ENCODE results near the gene PLPP2.

The PLPP2 gene

DNA sequence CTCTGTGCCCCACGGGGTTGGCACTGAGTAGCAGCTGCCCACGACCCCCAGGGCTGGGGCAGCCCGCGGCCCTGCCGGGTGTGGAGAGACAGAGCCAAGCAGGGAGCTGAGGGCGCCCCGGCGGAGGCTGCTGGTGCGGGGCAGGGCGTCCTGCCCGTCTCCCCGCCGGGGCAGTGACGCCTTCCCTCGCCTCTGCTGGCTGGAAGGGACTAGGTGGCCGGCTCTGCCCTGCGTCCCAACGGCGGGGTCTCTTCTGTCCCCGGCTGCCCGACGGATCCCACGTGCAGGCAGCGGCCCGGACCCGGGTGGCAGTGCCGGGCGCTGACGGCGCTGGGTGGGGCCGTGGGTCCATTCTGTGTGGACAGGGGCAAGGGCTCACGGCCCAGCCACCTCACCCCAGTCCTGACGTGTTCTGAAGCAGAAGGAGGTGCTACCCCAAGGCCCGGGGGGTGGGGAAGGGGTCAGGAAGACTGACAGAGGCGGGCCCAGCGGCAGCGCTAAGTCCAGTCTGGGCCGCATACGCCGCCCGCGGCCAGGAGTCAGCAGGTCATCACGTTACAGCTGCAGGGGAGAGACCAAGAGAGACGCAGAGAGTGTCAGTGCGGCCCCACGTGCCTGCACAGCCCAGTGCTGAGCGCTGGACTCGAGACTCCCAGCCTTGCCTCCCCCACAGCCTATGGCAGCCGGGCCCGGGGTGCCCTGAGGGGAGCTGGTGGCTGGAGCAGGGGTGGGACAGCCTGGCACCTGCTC, 15.1 kb upstream of the PLPP2 start:
- Histone ChIP-seq H3K27ac (ENCODE audit: low read depth, low read length) (no peak overlapping the region), H3K9ac (ENCODE audit: low read length) (no peak overlapping the region), H3K4me1 (ENCODE audit: control insufficient read depth, insufficient read depth, low read length) (no peaks in the 10 kb centered on the region), H3K27me3 (ENCODE audit: control insufficient read depth, insufficient read depth, low read length) (no peaks in the 10 kb centered on the region), H3K36me3 (ENCODE audit: control insufficient read depth, insufficient read depth, low read length) (peaks cover 67% of the 10 kb centered on the region), H3K9me3 (ENCODE audit: control insufficient read depth, insufficient read depth, low read depth, low read length) (no peaks in the 10 kb centered on the region), H3K4me3 (ENCODE audit: low read depth, low read length) (no peak overlapping the region)

DNA sequence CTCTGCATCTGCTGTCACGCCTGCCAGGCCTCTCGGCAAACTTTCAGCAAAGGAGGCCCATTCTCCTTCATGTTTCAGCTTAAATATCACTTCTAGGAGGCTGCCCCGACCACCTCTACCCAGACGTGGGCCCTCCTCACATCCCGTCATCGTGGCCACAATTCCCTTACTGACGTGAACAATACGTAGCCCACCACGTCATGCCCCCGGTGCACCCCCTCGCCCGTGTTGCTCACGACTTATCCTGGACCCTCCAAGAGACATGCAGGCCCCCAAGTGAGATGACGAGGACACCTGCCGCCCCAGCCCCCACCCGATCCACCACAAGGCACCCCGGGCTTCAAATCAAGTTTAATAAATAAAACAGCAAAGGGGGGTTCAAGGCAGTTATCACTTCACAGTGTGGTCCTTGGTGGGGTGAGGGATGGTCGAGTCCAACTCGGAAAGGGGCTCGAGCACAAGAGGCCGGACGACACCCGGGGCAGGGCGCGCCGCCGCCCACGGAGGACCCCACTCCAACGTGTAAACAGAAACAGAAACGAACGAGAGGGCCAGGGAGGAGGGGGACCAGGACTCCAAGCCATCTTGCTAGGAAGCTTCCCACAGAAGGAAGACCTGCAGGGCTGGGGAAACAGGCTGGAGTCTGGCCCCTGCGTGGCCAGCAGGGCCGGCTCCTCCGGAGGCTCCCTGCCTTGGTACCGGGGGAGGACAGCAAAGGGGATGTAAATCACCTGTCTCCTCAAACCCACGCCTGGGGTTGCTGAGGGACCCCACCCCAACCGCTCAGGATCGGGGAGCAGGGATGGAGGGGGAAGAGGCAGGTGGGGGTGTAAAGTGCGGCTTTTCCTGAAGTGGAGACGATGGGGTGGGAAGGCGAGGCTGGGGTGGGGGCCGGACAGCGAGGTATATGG, 14.3 kb upstream of the PLPP2 start:
- H3K27me3 ChIP-seq (ENCODE audit: control insufficient read depth, insufficient read depth, low read length) = no peaks in the 10 kb centered on the region
- H3K9me3 ChIP-seq (ENCODE audit: control insufficient read depth, insufficient read depth, low read depth, low read length) = no peaks in the 10 kb centered on the region
- H3K27ac ChIP-seq (ENCODE audit: low read depth, low read length) = no peak overlapping the region
- H3K9ac ChIP-seq (ENCODE audit: low read length) = no peak overlapping the region
- H3K4me1 ChIP-seq (ENCODE audit: control insufficient read depth, insufficient read depth, low read length) = no peaks in the 10 kb centered on the region
- H3K36me3 ChIP-seq (ENCODE audit: control insufficient read depth, insufficient read depth, low read length) = peaks cover 58% of the 10 kb centered on the region
- H3K4me3 ChIP-seq (ENCODE audit: low read depth, low read length) = no peak overlapping the region

DNA sequence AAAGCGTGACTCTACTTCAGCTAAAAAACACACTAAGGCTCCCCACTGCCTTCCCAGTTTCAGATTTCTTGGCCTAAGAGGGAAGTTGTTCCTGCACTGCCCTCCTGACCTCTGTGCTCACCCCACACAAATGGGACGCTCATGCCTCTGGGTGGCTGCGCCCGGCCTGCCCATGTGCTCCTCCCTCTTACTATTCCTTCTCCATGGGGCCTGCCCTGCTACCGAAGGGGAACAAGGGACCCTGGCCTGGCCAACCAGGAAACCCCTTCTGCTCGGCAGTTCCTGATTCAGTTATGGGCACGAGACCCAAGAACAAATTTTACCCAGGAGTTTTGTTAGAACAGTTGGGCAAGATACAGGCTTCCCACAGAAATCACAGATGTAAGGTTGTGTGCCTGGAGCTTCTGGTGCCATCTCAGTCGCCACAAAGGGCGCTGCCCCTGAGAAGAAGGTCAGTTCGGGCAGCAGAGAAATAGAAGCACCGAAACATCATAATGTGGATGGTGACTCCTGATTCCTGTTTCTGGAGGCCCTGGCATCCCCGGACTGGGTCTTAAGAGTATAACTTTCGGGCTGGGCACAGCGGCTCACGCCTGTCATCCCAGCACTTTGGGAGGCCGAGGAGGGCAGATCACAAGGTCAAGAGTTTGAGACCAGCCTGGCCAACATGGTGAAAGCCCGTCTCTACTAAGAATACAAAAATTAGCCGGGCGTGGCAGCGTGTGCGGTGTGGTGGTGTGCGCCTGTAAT, 5.4 kb upstream of the PLPP2 start:
- H3K9me3 ChIP-seq (ENCODE audit: control insufficient read depth, insufficient read depth, low read depth, low read length) = peaks cover 6% of the 10 kb centered on the region; the same call in 1 of the 2 replicates
- no peak overlapping the region for H3K27ac ChIP-seq (ENCODE audit: low read depth, low read length)
- peaks cover 33% of the 10 kb centered on the region for H3K27me3 ChIP-seq (ENCODE audit: control insufficient read depth, insufficient read depth, low read length)
- H3K4me1 ChIP-seq (ENCODE audit: control insufficient read depth, insufficient read depth, low read length) = peaks cover 27% of the 10 kb centered on the region
- H3K9ac ChIP-seq (ENCODE audit: low read length) = no peak overlapping the region
- no peaks in the 10 kb centered on the region for H3K36me3 ChIP-seq (ENCODE audit: control insufficient read depth, insufficient read depth, low read length)
- no peak overlapping the region for H3K4me3 ChIP-seq (ENCODE audit: low read depth, low read length)

DNA sequence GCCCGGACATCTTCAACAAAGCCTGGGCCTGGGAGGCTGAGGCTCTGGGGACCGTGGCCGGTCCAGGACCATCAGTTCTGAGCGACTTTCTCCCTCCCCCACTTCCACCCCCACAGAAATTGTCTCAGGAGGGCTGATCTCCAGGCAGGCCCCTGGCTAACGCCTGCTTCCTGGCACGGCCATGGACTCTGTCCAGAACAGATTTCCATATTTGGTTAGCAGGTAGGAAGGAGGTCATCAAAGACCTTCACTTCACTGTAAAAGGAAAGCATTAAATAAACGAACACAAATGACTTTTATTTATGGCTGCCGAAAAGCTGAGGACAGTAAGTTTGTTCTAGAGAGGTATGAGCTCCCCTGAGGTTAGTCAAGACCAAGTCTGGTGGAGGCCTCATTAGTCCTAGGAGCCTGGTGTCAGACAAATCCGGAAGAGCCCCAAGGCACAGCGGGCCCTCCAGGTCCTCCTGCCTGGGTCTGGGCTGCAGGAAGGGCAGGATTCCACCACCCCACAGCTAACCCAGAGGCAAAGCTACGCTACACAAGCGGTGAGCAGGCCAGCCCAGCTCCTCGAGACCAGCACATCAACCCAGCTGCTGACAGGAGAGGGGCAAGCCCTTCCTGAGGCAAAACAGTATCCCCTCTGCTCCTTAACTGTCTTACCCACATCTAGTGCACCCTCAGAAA, 4.6 kb upstream of the PLPP2 start:
- no peak overlapping the region for H3K4me3 ChIP-seq (ENCODE audit: low read depth, low read length)
- H3K9me3 ChIP-seq (ENCODE audit: control insufficient read depth, insufficient read depth, low read depth, low read length) = peaks cover 6% of the 10 kb centered on the region; the same call in 1 of the 2 replicates
- H3K9ac ChIP-seq (ENCODE audit: low read length) = no peak overlapping the region
- no peak overlapping the region for H3K27ac ChIP-seq (ENCODE audit: low read depth, low read length)
- peaks cover 36% of the 10 kb centered on the region for H3K27me3 ChIP-seq (ENCODE audit: control insufficient read depth, insufficient read depth, low read length)
- no peaks in the 10 kb centered on the region for H3K36me3 ChIP-seq (ENCODE audit: control insufficient read depth, insufficient read depth, low read length)
- peaks cover 27% of the 10 kb centered on the region for H3K4me1 ChIP-seq (ENCODE audit: control insufficient read depth, insufficient read depth, low read length)

DNA sequence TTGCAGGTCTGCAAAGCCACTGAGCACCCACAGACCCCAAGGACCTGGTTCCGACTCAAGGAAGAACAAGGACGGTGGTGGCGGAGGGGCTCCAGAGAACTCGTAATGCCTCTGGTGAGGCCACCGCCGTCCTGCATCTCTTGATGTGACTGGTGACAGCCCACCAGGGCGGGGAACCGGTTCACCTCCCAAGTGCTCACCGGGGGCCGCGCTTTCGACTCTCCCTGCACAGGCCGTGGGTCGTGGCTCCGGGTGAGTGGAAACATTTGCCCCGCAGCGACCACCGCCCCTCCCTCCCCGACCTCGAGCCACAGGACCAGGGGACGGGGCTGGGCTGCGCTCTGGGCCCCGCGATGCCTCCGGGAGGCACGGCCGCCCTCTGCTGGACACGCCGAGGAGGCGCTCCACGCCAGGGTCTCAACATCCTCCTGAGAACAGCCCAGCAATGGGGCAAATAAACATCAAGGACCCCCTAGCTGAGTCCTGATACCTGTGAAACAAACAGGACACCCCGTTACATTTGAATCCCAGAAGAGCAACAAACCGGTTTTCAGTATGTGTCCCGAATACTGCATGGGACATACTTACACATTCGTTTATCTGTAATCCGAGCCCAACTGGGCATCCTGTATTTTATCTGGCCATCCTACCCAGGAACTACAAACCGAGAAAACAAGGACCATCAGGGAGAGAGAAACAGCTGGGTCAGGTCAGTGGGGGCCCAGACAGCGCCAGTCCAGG, 3.9 kb upstream of the PLPP2 start:
- no peak overlapping the region for H3K27ac ChIP-seq (ENCODE audit: low read depth, low read length)
- peak overlapping the region; percentile 48 for H3K4me3 ChIP-seq (ENCODE audit: low read depth, low read length)
- no peaks in the 10 kb centered on the region for H3K36me3 ChIP-seq (ENCODE audit: control insufficient read depth, insufficient read depth, low read length)
- peaks cover 27% of the 10 kb centered on the region for H3K4me1 ChIP-seq (ENCODE audit: control insufficient read depth, insufficient read depth, low read length)
- peaks cover 6% of the 10 kb centered on the region; the same call in 1 of the 2 replicates for H3K9me3 ChIP-seq (ENCODE audit: control insufficient read depth, insufficient read depth, low read depth, low read length)
- peaks cover 42% of the 10 kb centered on the region for H3K27me3 ChIP-seq (ENCODE audit: control insufficient read depth, insufficient read depth, low read length)
- H3K9ac ChIP-seq (ENCODE audit: low read length) = peak overlapping the region; percentile 70

DNA sequence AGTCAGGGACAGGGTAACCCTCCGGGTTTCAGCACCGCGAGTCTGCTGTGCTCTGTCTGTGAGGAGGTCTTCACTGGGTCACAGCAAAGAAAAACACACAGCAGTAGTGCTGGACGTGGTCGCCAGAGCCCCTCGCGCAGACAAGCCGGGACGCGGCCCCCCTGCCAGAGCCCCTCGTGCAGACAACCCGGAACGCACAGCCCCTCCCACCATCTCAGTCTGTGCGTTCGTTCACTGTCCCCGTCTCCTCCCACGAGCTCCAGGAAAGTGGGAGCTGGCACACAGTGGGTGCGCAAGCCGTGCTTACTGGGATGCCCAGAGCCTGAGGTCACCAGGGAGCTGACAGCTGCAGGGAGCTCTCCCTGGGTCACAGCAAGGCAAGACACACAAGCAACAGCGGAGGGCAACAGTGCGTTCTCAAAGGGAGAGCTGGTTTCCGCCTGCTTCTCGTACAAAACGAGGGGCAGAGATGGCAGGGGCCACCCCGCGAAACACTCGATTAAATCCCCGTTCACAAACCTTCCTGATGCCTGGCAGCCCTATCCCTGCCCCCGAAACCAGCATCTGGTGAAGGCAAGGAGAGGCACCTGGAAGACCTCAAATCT, 3.2 kb upstream of the PLPP2 start:
- no peak overlapping the region for H3K27ac ChIP-seq (ENCODE audit: low read depth, low read length)
- peaks cover 44% of the 10 kb centered on the region for H3K27me3 ChIP-seq (ENCODE audit: control insufficient read depth, insufficient read depth, low read length)
- H3K4me1 ChIP-seq (ENCODE audit: control insufficient read depth, insufficient read depth, low read length) = peaks cover 32% of the 10 kb centered on the region
- H3K9ac ChIP-seq (ENCODE audit: low read length) = peak overlapping the region; percentile 70
- no peaks in the 10 kb centered on the region for H3K36me3 ChIP-seq (ENCODE audit: control insufficient read depth, insufficient read depth, low read length)
- peak overlapping the region; percentile 48 for H3K4me3 ChIP-seq (ENCODE audit: low read depth, low read length)
- peaks cover 6% of the 10 kb centered on the region; the same call in 1 of the 2 replicates for H3K9me3 ChIP-seq (ENCODE audit: control insufficient read depth, insufficient read depth, low read depth, low read length)

DNA sequence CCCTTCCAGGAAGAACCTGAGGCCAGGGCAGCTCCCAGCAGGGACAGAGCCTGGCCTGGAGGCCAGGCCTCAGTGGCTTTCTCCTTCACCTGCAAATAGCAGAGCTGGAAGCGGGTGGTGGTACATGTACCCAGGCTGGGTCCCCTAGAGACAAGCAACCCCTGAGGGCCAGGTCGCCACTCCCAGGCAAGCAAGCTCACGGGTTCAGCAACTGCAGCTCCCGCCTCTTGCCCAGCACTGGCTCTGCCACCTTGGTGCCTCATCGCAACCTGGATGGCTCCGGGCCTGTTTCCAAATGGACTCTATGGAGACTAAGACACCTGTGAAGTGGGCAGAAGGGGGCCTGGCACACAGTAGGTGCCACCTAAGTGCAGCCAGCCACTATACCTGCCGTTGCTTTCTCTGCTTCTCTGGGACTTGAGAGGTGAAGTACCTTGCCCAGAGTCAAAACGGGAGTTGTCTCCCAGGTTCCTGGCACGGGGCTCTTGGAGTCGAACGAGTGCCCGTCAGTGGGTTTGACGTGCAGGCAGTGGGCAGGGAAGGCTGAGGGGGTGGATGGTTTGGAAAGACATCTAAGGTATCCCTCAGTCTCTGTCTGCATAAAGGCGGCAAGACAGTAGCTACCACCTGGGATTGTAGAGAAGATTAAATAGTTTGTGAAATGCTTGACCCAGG, 2.4 kb upstream of the PLPP2 start:
- peaks cover 41% of the 10 kb centered on the region for H3K4me1 ChIP-seq (ENCODE audit: control insufficient read depth, insufficient read depth, low read length)
- peaks cover 44% of the 10 kb centered on the region for H3K27me3 ChIP-seq (ENCODE audit: control insufficient read depth, insufficient read depth, low read length)
- no peak overlapping the region for H3K27ac ChIP-seq (ENCODE audit: low read depth, low read length)
- no peak overlapping the region for H3K4me3 ChIP-seq (ENCODE audit: low read depth, low read length)
- peaks cover 6% of the 10 kb centered on the region; the same call in 1 of the 2 replicates for H3K9me3 ChIP-seq (ENCODE audit: control insufficient read depth, insufficient read depth, low read depth, low read length)
- no peaks in the 10 kb centered on the region for H3K36me3 ChIP-seq (ENCODE audit: control insufficient read depth, insufficient read depth, low read length)
- no peak overlapping the region for H3K9ac ChIP-seq (ENCODE audit: low read length)

DNA sequence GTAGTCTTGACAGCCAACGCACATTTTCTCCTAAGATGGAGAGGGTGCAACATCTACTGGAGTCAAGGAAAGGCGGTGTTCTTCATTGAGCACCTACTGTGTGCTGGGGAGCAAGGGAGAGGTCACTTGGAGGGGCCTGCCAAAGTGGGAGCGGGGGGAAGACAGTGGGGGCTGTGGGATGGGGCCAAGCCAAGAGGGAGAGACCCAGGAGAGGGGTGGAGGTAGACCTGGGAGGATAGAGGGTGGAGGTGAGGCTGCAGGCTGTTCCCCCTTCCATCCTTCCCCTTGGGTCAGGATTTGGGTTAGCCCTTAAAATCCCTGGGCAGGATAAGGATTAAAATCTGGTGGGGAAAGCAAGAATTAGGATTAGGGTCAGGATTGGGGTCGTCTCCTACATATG, 1.7 kb upstream of the PLPP2 start:
- H3K27me3 ChIP-seq (ENCODE audit: control insufficient read depth, insufficient read depth, low read length) = peaks cover 44% of the 10 kb centered on the region
- no peak overlapping the region for H3K4me3 ChIP-seq (ENCODE audit: low read depth, low read length)
- no peak overlapping the region for H3K9ac ChIP-seq (ENCODE audit: low read length)

DNA sequence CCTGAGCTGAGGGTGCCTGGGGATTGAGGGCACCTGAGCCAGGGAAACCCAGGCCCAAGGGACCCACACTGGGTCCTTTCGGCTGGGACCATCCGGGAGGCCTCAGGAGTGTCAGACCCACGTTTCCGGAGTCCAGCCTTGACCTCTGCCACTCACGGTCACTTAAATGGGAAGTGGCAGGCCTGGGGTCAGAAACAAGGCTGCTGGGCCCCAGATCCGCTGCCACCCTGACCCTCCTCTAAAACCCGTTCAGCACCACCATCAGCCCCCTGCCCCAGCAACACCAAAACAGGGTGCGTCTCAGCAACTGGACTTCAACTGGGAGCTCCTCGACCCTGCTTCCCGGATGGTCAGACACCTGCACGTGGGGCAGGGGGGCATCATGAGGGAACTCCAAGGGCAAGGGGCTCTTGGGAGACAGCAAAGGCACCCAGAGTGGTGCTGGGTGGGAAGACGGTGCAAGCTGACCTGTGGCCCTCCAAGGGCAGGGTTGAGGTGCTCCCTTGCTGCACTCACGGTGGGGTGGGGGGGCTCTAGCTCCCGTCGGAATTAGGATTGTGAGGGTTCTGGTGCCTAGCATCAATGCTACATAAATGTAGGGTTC, 1.2 kb upstream of the PLPP2 start:
- Histone ChIP-seq H3K9ac (ENCODE audit: low read length) (no peak overlapping the region), H3K9me3 (ENCODE audit: control insufficient read depth, insufficient read depth, low read depth, low read length) (peaks cover 6% of the 10 kb centered on the region; the same call in 1 of the 2 replicates), H3K4me1 (ENCODE audit: control insufficient read depth, insufficient read depth, low read length) (peaks cover 46% of the 10 kb centered on the region), H3K4me3 (ENCODE audit: low read depth, low read length) (no peak overlapping the region), H3K27ac (ENCODE audit: low read depth, low read length) (no peak overlapping the region), H3K27me3 (ENCODE audit: control insufficient read depth, insufficient read depth, low read length) (peaks cover 44% of the 10 kb centered on the region), H3K36me3 (ENCODE audit: control insufficient read depth, insufficient read depth, low read length) (peaks cover 3% of the 10 kb centered on the region)

More for the DNA sequence above, 1.7 kb upstream of the PLPP2 start:
- H3K36me3 ChIP-seq (ENCODE audit: control insufficient read depth, insufficient read depth, low read length) = no peaks in the 10 kb centered on the region
- no peak overlapping the region for H3K27ac ChIP-seq (ENCODE audit: low read depth, low read length)
- peaks cover 46% of the 10 kb centered on the region for H3K4me1 ChIP-seq (ENCODE audit: control insufficient read depth, insufficient read depth, low read length)
- H3K9me3 ChIP-seq (ENCODE audit: control insufficient read depth, insufficient read depth, low read depth, low read length) = peaks cover 6% of the 10 kb centered on the region; the same call in 1 of the 2 replicates

All from HUES6 (cell line).